SK-N-MC (cell line): ENCODE data around the gene PRKD1.
A peak's percentile ranks its signal among the peaks of the same experiment; 100 is the strongest.

Experiments used
- DNase-seq: peaks from one replicate; pipeline ENCODE4 v3.0.0-alpha.2; 2011; ENCODE audit warnings: low read depth, low spot score
- H3K27ac ChIP-seq: fragments of 200-600 bp; sonication (generic); 2 replicates; pipeline ENCODE4 v1.5.1; 2016; ENCODE audit warnings: mixed run types
- H3K36me3 ChIP-seq: fragments of 200-600 bp; sonication (generic); 2 replicates; pipeline ENCODE4 v1.6.1; 2017; ENCODE audit warnings: antibody characterized with exemption, low read length, mixed read lengths; ENCODE audit not compliant: insufficient read depth
- H3K4me3 ChIP-seq: fragments of 200-600 bp; sonication (generic); 2 replicates; pipeline ENCODE4 v1.5.1; 2016
- H3K9ac ChIP-seq: fragments of 200-600 bp; sonication (generic); 2 replicates; pipeline ENCODE4 v1.8.0; 2017; ENCODE audit warnings: mixed run types, mixed read lengths; ENCODE audit not compliant: insufficient read length
- H3K9me3 ChIP-seq: fragments of 200-600 bp; sonication (generic); 2 replicates; pipeline ENCODE4 v1.6.1; 2017; ENCODE audit warnings: low read depth, mild to moderate bottlenecking, antibody characterized with exemption, low read length, moderate library complexity, mixed read lengths
- EZH2 ChIP-seq: fragments of 200-600 bp; sonication (generic); IDR thresholded peaks from one replicate; pipeline ENCODE4 v1.6.1; 2017; ENCODE audit warnings: antibody characterized with exemption
- FOXP2 ChIP-seq: optimal IDR thresholded peaks from 2 replicates; pipeline ENCODE3; 2011; ENCODE audit warnings: mild to moderate bottlenecking, moderate library complexity; ENCODE audit not compliant: insufficient read depth; ENCODE audit errors: extremely low read length, control extremely low read depth
- POLR2AphosphoS5 ChIP-seq: IDR thresholded peaks from 2 replicates; pipeline ENCODE4 v1.6.1; 2012; ENCODE audit warnings: mild to moderate bottlenecking, low read depth, low read length, borderline replicate concordance

The PRKD1 gene

GRCh38 chr14:29817767-29818405 lies 109.8 kb downstream of the PRKD1 start:
- Histone ChIP-seq H3K36me3 (no peaks in the 10 kb centered on the region), H3K9ac (no peak overlapping the region), H3K4me3 (no peak overlapping the region), H3K9me3 (no peaks in the 10 kb centered on the region), H3K27ac (no peak overlapping the region)
- no peak for DNase-seq
- no peak for TF ChIP-seq FOXP2

- TF ChIP-seq EZH2 (no peak), POLR2AphosphoS5 (no peak), FOXP2 (no peak)
- no peaks in the 10 kb centered on the region for H3K9me3 ChIP-seq
- H3K36me3 ChIP-seq = no peaks in the 10 kb centered on the region
- H3K4me3 ChIP-seq = no peak overlapping the region
- H3K9ac ChIP-seq = no peak overlapping the region
- no peak for DNase-seq
- no peak overlapping the region for H3K27ac ChIP-seq
Measured at GRCh38 chr14:29815016-29815674, 112.5 kb downstream of the PRKD1 start.

GRCh38 chr14:29814156-29815015 lies 113.3 kb downstream of the PRKD1 start:
- no peak overlapping the region for H3K27ac ChIP-seq
- no peak for DNase-seq
- H3K36me3 ChIP-seq = no peaks in the 10 kb centered on the region
- TF ChIP-seq FOXP2 (no peak), EZH2 (no peak)
- H3K9ac ChIP-seq = no peak overlapping the region
- H3K4me3 ChIP-seq = no peak overlapping the region
- no peaks in the 10 kb centered on the region for H3K9me3 ChIP-seq

- Histone ChIP-seq H3K9ac (no peak overlapping the region), H3K9me3 (no peaks in the 10 kb centered on the region), H3K27ac (peak overlapping the region; percentile 49; the same call in 1 of the 2 replicates), H3K4me3 (peak overlapping the region; percentile 32; the same call in 1 of the 2 replicates), H3K36me3 (no peaks in the 10 kb centered on the region)
- TF ChIP-seq FOXP2 (no peak), EZH2 (no peak)
- peak; percentile 84 for DNase-seq
Measured at GRCh38 chr14:29810682-29811081, 117.0 kb downstream of the PRKD1 start.

GRCh38 chr14:29810064-29810463 lies 117.6 kb downstream of the PRKD1 start:
- no peak overlapping the region for H3K9ac ChIP-seq
- no peaks in the 10 kb centered on the region for H3K36me3 ChIP-seq
- no peak for DNase-seq
- no peaks in the 10 kb centered on the region for H3K9me3 ChIP-seq
- H3K27ac ChIP-seq = peak overlapping the region; percentile 25; the same call in 1 of the 2 replicates
- no peak overlapping the region for H3K4me3 ChIP-seq
- TF ChIP-seq POLR2AphosphoS5 (no peak), FOXP2 (no peak), EZH2 (no peak)

GRCh38 chr14:29806124-29806517 lies 121.5 kb downstream of the PRKD1 start:
- Histone ChIP-seq H3K36me3 (no peaks in the 10 kb centered on the region), H3K27ac (peak overlapping the region; percentile 75), H3K9ac (peak overlapping the region; percentile 29), H3K4me3 (peak overlapping the region; percentile 10; the same call in 1 of the 2 replicates), H3K9me3 (no peaks in the 10 kb centered on the region)
- TF ChIP-seq EZH2 = no peak
- TF ChIP-seq POLR2AphosphoS5 = no peak
- no peak for TF ChIP-seq FOXP2
- DNase-seq = no peak

GRCh38 chr14:29805415-29806123 lies 122.1 kb downstream of the PRKD1 start:
- H3K4me3 ChIP-seq = peak overlapping the region; percentile 10; the same call in 1 of the 2 replicates
- no peaks in the 10 kb centered on the region for H3K36me3 ChIP-seq
- H3K27ac ChIP-seq = peak overlapping the region; percentile 75
- peak overlapping the region; percentile 29 for H3K9ac ChIP-seq
- no peaks in the 10 kb centered on the region for H3K9me3 ChIP-seq
- no peak for TF ChIP-seq FOXP2
- TF ChIP-seq POLR2AphosphoS5 = no peak
- TF ChIP-seq EZH2 = no peak
- DNase-seq = no peak
